A204.1 (cell line): ENCODE results near the gene ZNF674.

Experiments used
- FAIRE-seq: peaks from 2 replicates; lab custom pipeline; 2012; peaks lifted over from hg19 to GRCh38; lab: Jason Lieb, UNC

The ZNF674 gene

DNA sequence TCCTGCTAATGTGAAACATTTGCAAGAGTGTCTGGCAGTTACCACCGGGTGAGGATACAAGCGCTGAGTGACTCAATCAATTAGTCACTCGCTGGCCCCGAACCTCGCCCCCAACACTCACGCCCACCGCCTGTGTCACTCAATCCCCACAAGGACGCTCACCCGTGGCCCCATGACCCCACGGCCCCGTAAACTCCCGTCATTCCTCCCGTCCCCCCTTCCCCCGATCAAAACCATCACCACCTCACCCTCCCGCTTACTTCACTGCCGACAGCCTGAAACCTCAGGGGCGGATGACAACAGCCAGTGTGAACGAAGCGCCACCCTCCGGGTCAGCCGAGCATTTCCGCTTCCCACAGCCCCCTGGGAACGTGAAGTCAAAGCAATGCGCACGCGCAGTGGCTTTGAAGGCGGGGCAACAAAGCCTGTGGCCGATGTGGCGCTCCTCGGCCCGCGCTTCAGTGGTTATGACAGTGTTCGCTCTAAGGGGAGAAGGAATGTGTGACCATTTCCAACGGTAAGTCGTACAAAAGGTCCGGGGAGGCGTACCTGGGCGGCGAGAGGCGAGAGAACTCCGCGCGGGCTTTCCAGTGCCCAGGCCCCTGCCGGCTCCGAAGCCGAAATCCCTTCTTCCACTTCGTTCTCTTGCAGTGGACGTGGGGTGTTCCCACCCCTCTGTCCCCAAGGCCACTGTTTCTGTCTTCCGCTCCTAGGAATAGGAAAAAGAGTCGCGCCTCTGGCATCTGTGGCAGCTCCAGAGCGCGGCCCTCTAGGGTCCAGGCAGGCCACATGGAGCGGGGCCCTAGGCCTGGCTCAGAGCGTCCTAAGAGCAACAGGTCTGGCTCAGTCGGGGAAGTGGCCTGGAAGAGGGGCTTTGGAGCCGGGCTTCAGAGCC, at the start of gene ZNF674:
Gene ZNF674 (minus strand): TSS at position 311 of the 895 bp plus-strand sequence. CDS start 3,334 bp downstream, outside the sequence.
- no peak for FAIRE-seq

DNA sequence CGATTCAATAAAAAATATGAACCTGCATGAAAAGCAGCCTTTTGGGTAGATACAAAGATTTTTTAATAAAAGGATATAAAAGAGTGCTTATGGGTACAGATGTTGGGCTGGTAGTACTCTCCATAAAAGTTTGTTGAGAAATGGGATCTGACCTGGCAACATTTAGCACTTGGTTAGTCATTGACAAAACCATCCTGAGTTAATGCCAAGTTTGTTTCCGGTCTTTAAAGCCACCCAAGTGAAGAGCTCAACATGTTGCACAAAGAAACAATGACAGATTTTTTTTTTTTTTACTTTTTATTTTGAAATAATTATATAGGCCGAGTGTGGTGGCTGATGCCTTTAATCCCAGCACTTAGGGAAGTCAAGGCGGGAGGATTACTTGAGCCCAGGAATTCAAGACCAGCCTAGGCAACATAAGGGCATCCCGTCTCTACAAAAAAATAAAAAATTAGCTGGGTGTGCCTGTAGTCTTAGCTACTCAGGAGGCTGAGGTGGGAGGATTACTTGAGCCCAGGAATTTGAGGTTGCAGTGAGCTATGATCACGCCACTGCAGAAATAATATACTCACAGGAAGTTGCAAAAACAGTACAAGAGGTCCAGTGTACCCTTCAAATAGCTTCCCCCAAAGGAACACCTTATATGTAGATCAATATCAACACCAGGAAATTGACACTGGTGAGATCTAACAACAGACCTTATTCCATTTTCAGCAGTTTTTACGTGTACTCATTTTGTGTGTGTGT, 44.9 kb upstream of the ZNF674 start:
- FAIRE-seq, result no peak

DNA sequence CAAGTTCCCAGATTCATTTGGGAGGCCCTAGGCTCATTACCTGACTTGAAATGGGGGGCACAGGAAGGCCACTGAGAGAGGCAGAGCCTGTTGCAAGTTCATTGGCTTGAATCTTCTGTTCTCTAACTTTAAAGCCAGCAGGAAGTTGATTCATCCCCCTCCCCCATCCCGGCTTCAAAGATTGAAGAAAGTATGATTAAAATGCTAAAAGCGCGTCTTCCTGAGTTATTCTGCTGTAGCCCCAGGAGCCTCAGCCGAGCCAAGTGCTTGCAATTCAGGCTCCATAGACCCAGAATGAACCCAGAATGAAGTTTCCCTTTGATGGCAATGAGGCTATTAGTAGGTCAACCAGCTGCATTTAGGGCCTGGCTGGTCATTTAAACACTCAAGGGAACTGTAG, 43.0 kb upstream of the ZNF674 start:
- no peak for FAIRE-seq

DNA sequence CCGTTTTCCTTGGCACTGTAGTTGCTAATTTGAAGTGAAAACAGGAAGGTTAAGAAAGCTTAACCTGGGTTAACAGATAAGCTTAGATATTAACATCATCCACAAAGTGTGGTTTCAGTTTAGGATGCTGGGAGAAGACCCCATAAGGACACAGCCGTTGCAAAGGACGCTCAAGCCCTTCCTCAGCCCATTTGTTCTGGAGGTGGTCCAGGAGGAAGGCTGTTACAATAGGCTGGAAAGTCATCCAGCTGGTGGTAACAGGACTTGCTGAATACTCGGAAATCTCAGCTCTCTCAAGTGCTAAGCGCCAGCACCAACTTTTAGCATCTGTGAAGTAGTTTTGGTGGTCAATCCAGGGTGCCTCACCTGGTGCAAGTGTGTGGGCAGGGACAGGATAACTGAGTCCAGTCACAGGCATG, 42.5 kb upstream of the ZNF674 start:
- no peak for FAIRE-seq

DNA sequence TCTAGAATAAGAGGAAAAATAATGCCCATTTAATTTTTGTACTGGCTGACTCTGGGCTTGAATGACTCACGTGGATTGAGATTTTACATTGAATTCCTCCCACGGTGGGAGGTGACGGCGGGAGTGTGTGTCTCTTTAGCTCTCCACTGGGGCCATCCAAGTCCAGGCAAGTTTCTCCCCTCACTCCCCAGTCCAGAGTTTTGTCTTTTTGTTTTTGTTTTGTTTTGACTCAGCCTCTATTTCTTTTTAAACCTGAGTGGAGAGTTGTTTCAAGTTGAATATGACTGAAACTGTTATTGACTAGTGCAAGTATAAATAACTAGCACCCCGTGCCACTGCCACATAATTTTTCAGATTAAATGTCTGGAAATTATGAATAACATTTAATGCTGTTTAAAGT, 41.9 kb upstream of the ZNF674 start:
- FAIRE-seq, result no peak

DNA sequence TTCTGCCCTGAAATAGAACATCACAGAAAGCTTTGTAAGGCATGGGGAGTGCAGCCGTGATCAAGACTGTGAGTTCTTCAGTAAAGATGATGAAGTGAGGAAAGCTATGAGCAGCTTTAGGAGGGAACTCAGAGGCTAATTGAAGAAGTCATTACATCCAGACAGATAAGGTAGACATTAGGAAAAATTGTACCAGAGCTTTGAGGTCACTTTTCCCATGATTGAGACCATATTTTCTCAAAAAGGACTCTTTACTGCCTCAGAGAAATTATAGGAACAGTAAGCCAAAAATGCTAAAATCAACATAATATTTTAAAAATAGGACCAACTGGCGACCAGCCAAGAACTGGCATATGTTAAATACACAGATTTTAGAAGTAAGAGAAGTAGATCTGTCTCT, 39.5 kb upstream of the ZNF674 start:
- no peak for FAIRE-seq

DNA sequence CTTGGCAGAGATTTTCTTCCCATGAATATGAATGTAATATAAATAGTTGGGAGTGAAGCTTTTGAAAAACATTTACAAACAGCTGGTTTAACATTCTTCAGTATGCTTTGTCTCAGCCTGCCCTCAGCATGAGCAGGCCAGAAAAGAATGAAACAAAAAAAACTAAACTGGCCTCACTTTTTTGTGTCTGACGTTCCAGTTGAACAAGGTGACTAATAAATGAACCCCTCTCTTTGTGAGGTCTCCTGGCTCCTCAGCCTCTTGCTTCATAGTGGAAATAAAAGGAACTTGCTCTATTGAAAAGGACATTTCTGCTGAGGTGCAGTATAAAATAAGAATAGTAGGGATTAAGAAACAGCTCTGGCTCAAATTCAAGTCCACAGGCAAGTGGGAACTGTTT, 37.7 kb upstream of the ZNF674 start:
- FAIRE-seq, result no peak

DNA sequence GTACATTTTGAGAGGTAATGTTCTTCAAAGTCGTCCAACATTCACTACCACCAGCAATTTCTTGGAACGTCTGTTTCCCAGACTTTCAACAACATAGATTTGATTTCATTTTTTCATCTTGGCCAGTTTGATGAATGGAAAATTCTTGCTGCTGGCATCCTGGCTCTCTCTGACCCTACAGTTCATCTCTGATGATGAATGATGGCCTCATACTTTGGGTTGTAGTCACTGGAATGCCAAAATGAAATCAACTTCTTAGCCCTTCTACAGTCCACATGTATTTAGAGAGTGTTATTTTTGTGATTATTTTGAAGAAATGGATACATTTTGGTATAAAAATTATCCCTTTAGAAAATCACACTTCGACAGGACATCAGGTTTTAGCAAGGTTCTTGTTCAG, 37.1 kb upstream of the ZNF674 start:
- no peak for FAIRE-seq

DNA sequence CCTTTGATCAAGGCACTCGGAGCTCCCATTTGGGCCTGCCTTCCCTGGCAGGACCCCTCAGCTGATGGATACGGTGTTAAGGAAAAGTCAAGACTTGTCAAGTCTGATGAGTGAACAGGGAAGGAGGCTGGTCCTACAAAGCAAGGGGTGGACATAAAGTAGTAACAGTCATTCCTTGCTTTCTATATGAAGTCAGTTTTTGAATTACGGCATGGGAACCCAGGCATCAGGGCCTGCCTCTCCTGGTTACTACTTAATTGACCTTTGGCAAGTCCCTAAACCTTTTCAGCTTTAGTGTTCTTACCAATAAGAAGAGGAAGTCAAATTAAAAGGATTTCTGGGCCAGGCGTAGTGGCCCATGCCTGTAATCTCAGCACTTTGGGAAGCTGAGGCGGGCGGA, 35.4 kb upstream of the ZNF674 start:
- FAIRE-seq, result no peak

DNA sequence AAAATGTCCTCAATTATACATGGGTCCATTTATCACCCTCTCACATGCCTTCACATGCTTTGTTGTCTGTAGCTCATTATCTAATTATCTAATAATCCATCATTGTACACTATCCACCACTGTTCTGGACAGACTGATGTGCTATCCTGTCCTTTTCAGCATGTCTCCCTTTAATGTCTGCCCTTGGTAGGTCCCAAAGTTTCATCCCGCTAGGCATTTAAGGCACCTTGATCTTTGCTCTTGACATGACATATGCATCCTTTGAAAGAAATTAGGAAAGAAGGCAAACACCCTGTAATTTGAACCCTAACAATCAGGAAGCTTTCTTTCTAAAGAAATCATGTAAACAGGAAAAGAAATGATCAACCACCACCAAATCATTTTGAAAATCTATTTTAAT, 34.0 kb upstream of the ZNF674 start:
- no peak for FAIRE-seq

DNA sequence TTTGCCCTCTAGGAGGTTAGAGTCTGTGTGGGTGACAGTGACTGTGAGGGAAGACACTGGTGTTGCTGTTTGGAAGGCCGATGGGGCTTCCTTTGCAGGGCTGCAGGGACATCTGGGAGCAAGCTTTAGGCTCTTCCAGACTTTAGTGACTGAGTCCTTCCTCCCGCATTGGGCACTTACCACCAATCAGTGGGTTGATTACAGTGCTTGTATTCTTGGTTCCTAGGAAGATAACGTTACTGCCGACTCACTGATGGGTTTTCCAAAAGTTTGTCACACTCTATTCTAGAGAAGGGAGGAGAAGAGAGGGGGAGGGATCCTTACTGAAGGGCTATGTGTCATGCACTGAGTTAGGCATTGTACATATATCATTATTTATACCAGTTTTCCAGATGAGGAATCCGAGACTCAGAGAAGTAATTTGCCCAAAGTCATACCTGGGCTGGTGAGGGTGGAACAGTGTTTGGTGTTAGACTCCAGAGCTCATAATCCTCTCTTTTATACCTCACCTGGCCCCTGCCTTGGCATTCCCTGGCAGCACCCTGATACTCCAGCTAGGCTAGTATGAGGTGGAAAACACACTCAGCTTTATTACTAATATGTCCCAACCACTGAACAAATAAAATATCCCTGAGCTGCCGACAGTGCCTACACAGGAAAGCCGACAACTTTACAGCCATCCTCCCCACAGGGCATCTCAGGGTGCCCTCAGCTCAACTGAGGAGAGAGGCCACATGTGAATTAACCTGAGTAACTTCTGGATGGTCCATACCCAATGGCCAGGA, 32.2 kb upstream of the ZNF674 start:
- FAIRE-seq, result no peak

DNA sequence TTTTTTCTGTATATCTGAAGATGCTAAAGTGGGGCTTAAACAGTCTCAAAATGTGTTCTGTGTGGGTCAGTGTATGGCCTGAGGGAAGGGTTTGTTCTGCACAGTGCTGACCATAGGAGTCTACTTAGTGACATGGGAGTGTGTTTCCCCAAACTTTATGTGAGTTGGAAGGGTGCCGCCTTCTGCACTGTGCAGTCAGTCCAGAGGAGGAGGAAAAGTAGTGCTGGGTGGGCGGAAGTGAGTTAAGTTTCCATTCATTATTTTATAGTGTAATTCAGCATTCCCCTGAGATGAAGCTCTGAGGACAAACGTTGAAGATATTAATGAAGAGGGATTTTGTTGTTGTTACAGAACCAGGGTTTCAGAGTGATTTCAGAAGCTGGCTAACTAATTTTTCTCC, 31.2 kb upstream of the ZNF674 start:
- FAIRE-seq, result no peak

DNA sequence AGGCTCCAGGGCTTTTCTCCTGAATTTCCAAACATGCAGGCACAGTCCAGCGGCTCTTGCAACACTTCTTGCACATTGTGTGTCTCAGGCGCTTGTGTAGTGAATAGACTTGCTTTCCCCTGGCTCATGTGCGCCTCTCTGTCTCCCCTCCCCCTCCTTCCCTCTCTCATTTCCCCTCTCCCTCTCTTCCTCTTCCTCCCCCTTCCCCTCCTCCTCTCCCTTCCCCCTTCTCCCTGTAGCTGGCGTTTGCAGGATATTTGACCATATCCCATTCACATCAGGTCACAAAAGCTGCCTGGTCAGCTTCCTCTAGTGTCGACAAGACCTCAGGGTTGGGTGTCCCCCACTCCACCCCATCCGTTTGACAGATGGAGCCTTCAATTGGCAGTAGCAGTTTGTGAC, 30.8 kb upstream of the ZNF674 start:
- no peak for FAIRE-seq

DNA sequence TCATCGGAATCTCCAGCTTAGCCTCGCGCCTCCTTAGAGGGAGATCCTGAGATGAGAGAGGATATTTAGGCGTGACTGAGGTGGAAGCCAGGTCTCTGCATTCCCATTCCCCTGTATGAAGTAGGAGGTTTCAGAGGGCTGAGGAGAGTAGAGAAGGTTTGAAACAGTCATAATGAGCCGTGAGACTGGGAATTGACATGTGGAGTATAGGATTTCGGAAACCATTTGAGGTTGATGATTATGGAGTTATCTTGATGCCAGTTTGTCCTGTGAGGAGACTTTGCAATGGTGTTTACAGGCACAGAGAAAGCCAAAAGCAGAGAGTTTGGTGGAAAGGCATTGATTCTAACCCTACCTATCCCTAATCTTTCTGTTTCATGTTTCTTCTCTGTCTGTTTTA, 30.4 kb upstream of the ZNF674 start:
- FAIRE-seq, result no peak

DNA sequence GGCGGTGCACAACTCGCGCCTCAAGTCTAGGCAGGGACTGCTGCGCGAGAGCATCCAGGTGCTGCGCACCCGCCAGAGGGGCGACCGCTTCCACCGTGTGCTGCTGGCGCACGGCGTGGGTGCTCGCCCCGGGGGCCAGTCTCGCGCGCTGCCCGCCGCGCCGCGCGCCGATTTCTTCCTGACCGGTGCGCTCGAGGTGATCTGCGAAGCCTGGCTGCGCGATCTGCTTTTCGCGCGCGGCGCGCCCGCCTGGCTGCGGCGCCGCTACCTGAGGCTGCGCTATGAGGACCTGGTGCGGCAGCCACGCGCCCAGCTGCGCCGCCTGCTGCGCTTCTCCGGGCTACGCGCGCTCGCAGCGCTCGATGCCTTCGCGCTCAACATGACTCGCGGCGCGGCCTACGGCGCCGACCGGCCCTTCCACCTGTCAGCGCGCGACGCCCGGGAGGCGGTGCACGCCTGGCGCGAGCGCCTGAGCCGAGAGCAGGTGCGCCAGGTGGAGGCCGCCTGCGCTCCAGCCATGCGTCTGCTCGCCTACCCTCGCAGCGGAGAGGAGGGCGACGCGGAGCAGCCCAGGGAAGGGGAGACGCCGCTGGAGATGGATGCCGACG, 29.7 kb upstream of the ZNF674 start:
- no peak for FAIRE-seq

DNA sequence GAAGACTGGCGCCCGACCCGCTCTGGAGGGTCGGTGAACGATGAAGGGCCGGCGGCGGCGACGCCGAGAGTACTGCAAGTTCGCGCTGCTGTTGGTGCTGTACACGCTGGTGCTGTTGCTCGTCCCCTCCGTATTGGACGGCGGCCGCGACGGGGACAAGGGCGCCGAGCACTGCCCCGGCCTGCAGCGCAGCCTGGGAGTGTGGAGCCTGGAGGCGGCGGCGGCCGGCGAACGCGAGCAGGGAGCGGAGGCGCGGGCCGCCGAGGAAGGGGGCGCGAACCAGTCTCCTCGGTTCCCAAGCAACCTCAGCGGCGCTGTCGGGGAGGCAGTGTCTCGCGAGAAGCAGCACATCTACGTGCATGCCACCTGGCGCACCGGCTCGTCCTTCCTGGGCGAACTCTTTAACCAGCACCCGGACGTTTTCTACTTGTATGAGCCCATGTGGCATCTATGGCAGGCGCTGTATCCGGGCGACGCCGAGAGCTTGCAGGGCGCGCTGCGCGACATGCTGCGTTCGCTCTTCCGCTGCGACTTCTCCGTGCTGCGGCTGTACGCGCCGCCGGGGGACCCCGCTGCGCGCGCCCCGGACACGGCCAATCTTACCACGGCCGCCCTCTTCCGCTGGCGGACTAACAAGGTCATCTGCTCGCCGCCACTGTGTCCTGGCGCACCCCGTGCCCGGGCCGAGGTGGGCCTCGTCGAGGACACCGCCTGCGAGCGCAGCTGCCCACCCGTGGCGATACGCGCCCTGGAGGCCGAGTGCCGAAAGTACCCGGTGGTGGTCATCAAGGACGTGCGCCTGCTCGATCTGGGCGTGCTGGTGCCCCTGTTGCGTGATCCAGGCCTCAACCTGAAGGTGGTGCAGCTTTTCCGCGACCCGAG, 28.9 kb upstream of the ZNF674 start:
- no peak for FAIRE-seq

DNA sequence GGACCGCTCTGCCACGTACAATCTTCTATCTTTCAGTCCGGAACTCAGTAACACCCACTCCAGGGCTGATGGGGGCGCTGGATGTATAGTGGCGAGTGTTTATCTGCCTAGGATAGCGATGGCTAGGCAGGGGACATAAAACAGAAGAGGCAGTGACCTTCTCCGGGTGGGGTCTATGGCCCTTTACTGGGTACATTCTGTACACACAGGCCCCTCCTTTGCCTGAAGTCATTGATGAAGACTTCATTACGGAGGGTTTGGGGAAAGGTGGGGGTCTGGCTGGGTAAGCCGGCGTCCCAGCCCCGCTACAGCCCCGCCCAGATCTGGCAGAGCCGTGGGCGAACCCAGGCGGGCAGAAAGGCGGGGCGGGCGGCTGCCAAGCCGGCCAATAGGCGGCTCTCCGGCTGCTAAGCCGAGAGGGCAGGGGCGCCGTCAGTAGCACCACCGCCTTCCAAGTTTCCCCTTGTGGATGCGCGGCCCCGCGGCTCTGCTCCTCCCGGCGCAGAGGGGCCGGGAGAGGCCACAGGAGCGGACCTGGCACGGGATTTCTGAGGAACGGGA, 28.2 kb upstream of the ZNF674 start, which contains the start of gene CHST7:
Gene CHST7 (plus strand): TSS at position 435 of the 561 bp plus-strand sequence. CDS start 167 bp downstream, outside the sequence.
- FAIRE-seq, result no peak

DNA sequence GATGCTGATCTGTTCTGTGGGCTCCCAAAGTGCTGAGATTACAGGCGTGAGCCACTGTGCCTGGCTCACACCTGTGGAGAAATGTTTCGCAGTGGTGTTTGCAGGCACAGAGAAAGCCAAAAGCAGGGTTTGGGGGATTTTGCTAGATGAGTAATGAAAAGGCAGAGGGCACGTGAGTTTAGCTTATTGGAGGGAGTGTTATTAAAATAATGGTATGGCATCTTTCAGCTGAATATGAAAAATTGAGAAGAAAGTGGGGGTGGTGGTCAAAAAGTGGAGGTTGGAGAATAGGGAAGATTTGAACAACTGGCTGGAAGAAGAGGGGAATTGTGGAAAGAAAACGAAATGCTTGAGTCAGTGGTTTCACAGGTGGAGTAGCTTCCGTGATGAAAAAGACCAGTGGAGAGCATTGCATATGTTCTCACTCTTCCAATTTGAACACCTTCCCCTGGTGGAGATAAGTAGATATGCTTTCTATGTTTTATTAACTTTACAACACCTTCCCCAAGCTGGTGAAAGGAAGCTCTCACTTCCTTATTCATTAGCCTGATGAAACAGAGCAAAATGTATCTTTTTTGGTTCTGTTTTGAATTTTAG, 27.2 kb upstream of the ZNF674 start:
- FAIRE-seq, result no peak

DNA sequence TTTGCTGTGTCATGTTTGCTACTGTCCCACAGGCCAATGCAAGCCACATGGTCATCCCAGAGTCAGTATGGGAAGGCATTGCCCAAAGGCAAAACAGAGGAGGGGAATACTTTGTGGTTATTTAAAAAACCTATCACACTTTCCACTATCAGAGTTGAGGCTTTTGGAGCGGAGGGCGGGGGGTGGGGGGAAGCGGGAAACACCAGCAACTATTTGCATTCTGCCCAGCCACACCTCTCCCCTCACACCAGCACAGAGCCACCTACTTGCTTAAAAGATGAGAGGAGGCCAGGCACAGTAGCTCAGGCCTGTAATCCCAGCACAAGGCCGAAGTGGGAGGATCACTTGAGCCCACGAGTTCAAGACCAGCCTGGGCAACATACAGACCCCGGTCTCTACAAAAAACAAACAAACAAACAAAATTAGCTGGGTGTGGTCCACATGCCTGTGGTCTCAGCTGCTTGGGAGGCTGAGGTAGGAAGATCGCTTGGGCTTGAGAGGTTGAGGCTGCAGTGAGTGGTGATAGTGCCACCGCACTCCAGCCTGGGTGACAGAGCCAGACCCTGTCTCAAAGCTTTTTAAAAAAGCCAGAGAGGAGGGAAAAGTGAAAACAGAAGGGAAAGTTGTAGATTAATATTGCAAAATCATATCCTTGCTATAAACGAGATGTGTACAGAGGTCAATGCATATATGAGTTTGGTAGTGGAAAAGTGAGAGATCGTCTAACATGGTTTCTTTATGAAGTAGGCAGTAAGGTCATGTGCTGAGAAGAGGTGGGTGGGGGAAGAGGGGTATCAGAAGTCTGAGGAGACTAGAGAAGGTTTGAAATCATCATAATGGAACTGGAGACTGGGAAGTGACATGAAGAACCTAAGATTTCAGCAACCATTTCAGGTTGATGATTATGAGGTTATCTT, 26.5 kb upstream of the ZNF674 start:
- no peak for FAIRE-seq
